GM12875 (cell line): Measurements from ENCODE around the gene NF1.

Experiments used
- H3K4me3 ChIP-seq: one replicate; pipeline ENCODE4 v1.5.1; 2011; ENCODE audit warnings: low read depth, low read length, control low read depth
- TF ChIP-seq, protein P1 (sequence below): IDR thresholded peaks from 2 replicates; pipeline ENCODE4 v1.5.1; 2011; ENCODE audit warnings: low read depth, mild to moderate bottlenecking, control low read depth, inconsistent platforms, low read length, moderate library complexity, borderline replicate concordance; ENCODE audit not compliant: insufficient read depth

Gene NF1

DNA sequence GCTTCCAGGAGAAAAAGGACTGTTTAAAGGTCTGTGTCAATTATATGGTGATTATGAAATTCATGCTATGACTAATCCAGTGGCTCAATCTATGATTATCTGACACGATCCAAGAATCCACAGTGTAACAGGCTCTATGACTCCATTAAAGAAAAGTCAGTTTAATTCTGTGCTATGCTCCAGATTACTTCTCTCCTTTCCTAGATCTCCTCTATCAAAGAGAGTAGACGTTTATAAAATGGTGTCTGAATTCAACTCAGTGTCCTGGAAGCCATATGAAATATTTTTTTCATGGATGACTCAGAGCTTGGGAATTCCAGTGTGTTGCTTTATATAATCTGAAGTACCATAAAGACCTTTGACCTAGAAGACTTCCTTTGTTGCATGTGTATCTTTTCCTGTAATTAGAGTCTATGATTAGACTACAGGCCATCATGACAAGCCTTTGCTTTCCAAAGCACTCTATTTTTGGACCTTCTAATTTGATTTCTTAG is 27.0 kb upstream of the NF1 start:
- TF ChIP-seq, protein P1, sequence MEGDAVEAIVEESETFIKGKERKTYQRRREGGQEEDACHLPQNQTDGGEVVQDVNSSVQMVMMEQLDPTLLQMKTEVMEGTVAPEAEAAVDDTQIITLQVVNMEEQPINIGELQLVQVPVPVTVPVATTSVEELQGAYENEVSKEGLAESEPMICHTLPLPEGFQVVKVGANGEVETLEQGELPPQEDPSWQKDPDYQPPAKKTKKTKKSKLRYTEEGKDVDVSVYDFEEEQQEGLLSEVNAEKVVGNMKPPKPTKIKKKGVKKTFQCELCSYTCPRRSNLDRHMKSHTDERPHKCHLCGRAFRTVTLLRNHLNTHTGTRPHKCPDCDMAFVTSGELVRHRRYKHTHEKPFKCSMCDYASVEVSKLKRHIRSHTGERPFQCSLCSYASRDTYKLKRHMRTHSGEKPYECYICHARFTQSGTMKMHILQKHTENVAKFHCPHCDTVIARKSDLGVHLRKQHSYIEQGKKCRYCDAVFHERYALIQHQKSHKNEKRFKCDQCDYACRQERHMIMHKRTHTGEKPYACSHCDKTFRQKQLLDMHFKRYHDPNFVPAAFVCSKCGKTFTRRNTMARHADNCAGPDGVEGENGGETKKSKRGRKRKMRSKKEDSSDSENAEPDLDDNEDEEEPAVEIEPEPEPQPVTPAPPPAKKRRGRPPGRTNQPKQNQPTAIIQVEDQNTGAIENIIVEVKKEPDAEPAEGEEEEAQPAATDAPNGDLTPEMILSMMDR, result no peak
- no peak overlapping the region for H3K4me3 ChIP-seq

DNA sequence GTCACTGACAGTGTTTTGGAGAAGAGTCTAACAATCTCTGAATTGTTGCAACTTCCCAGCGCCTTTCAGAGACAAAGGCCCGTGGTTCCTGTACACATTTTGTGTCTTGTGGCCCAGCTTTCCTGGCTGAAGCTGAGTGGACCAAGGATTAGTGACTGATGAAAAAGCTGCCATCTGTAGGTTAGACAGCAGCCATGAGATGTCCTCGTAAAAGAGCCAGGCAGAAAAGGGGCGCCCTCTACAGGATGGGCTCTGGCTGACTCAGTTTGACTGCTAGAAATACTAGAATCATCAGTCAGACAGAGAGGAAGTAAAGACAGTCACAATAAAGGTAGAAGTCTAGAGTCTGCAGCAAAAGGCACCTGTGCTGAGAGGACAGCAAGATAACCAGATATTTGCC is 26.5 kb upstream of the NF1 start:
- no peak overlapping the region for H3K4me3 ChIP-seq
- TF ChIP-seq, protein P1, result peak; percentile 64

DNA sequence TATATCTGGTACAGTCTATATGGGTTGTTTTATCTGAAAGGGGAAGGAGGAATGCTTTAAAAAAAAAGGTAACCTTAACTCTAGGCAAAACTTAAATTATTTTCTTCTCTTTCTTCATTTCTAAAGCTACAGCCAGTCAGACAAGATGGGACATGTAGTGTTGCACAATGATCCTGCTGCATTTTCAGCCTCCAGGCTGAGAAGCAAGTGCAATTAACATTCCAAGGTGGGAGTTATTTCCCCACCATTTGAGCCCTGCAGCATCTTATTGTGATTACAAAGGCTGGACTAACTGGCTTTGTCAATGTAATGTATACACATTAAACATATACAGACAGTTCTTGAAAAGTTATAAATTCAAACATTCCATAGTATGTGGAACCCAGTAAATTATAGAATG is 22.6 kb upstream of the NF1 start:
- H3K4me3 ChIP-seq, result no peak overlapping the region
- TF ChIP-seq, protein P1, result no peak

DNA sequence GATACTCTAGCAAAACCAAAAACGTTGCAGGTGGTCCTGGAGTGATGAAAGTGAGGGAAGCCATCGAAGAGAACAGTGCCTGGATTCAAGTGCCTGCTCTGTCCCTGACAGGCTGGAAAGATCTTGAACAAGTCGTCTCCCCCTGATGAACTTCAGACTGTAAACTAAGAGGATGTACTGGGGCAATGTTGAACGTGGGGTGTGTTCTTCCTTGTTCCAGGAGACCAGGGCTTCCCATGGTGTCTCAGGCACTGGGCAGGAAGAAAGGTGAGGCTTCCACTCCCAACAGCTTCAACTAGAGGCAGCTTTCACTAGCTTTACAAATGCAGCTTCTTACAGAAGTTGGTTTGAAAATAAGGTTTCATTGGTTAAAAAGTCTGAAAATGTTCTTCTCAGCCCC is 21.4 kb upstream of the NF1 start:
- no peak overlapping the region for H3K4me3 ChIP-seq
- TF ChIP-seq, protein P1, result no peak

DNA sequence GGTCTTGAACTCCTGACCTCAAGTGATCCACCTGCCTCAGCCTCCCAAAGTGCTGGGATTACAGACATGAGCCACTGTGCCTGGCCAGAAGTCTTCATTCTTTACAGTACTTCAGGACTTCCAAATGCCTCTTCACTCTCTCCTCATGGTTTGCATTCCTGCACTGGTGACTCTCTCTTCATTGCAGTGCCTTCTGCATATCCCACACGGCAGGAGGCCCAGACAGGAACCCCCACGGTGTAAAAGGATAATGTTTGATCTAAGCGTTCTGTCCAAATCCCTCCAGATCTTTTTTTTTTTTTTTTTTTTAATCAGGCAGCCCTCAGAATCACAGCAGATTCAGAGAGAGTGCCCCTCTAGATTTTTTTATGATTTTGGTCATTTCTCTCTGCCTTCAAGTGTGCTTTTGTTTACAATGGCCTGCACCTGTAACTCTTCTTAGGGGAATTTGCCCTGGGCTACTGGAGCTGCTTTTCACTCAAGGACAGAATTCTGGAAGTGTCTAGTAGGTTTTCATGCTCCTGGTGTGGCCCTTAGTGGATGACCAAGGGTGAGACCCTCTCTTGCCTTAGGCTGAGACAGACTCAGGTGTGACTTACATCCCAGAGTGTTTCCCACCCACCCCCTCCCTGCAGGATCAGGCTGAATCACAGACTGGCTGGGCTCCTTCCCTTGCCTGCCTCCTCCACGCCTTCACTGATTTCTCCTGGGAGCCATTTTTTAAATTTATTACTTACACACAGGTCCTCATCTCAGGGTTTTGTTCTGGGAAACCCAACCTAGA is 19.8 kb upstream of the NF1 start:
- TF ChIP-seq, protein P1, result no peak

DNA sequence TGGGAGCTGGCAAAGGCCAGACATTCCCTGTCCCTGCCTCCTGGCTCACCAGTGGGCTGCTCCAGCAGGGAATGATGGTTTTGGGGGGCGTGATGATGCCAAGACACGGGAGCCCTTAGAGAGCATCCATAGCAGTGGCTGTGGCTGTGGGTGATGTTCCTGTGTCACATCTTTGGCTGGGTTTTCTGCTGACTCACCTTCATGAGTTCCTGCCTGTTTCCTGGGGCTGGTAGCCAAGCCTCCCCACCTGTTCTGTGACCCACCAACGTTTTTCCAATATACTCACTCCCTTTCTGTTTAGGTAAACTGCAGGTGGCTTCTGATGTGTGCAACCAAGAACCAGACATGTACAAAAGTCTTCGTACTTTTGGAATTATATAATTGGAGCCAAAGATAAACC is 16.5 kb upstream of the NF1 start:
- no peak overlapping the region for H3K4me3 ChIP-seq

More for the DNA sequence above, 19.8 kb upstream of the NF1 start:
- no peak overlapping the region for H3K4me3 ChIP-seq

More for the DNA sequence above, 16.5 kb upstream of the NF1 start:
- TF ChIP-seq, protein P1, result no peak
